GM06990 (cell line): ENCODE data around the gene NPTX1.

Source experiments
- DNase-seq: peaks from one replicate; pipeline ENCODE4 v3.0.0-alpha.2; 2011; ENCODE audit not compliant: insufficient read length; ENCODE audit errors: extremely low read depth
- H3K27me3 ChIP-seq: replicated peaks from 2 replicates; pipeline ENCODE4 v1.6.0; 2011; ENCODE audit warnings: low read length; ENCODE audit not compliant: control insufficient read depth, insufficient read depth
- H3K36me3 ChIP-seq: 2 replicates; pipeline ENCODE4 v1.5.1; 2011; ENCODE audit warnings: low read length; ENCODE audit not compliant: control insufficient read depth, insufficient read depth
- H3K4me3 ChIP-seq: replicated peaks from 2 replicates; pipeline ENCODE4 v1.5.1; 2011; ENCODE audit warnings: low read depth, mild to moderate bottlenecking, control low read depth, low read length
- CTCF ChIP-seq: IDR thresholded peaks from 2 replicates; pipeline ENCODE4 v1.5.1; 2011; ENCODE audit warnings: low read length, control low read depth, mild to moderate bottlenecking, inconsistent platforms; ENCODE audit not compliant: insufficient read depth, poor library complexity, severe bottlenecking

NPTX1 gene

GRCh38 chr17:80512233-80512632 lies 35.8 kb upstream of the NPTX1 start:
- DNase-seq = no peak
- H3K4me3 ChIP-seq = no peak overlapping the region
- no peaks in the 10 kb centered on the region for H3K36me3 ChIP-seq
- no peak for TF ChIP-seq CTCF
- H3K27me3 ChIP-seq = peaks cover 1% of the 10 kb centered on the region; the same call in 1 of the 2 replicates

- no peak for DNase-seq
- no peak for TF ChIP-seq CTCF
- Histone ChIP-seq H3K27me3 (peaks cover 1% of the 10 kb centered on the region; the same call in 1 of the 2 replicates), H3K4me3 (no peak overlapping the region), H3K36me3 (no peaks in the 10 kb centered on the region)
These were observed 35.1 kb upstream of the NPTX1 start for GRCh38 chr17:80511222-80512180.

GRCh38 chr17:80510772-80511171 lies 34.4 kb upstream of the NPTX1 start:
- Histone ChIP-seq H3K27me3 (peaks cover 1% of the 10 kb centered on the region; the same call in 1 of the 2 replicates), H3K36me3 (no peaks in the 10 kb centered on the region), H3K4me3 (no peak overlapping the region)
- no peak for DNase-seq
- no peak for TF ChIP-seq CTCF

GRCh38 chr17:80510132-80510531 lies 33.7 kb upstream of the NPTX1 start:
- Histone ChIP-seq H3K4me3 (no peak overlapping the region), H3K36me3 (no peaks in the 10 kb centered on the region), H3K27me3 (peaks cover 1% of the 10 kb centered on the region)
- no peak for DNase-seq
- TF ChIP-seq CTCF = no peak

- TF ChIP-seq CTCF = no peak
- no peak overlapping the region for H3K4me3 ChIP-seq
- no peaks in the 10 kb centered on the region for H3K36me3 ChIP-seq
- H3K27me3 ChIP-seq = peaks cover 1% of the 10 kb centered on the region
- DNase-seq = no peak
These were observed 32.9 kb upstream of the NPTX1 start for GRCh38 chr17:80509311-80509710.
